Epithelial cell of esophagus (primary cell): ENCODE data around the gene LBHD1.

Source experiments
- DNase-seq: peaks from one replicate; pipeline ENCODE4 v3.0.0; 2010; ENCODE audit warnings: low read depth
- H3K4me3 ChIP-seq: 2 replicates; pipeline ENCODE4 v1.5.1; 2011; ENCODE audit warnings: mild to moderate bottlenecking, low read length, control low read depth
- CTCF ChIP-seq: IDR thresholded peaks from 2 replicates; pipeline ENCODE4 v1.5.1; 2011; ENCODE audit warnings: low read depth, mild to moderate bottlenecking, low read length, control low read depth, inconsistent platforms; ENCODE audit not compliant: insufficient read depth; ENCODE audit errors: missing control alignments

Gene LBHD1

GRCh38 chr11:62613291-62613778 is 58.7 kb downstream of the LBHD1 start:
- H3K4me3 ChIP-seq, result no peak overlapping the region
- no peak for DNase-seq
- TF ChIP-seq CTCF, result no peak
